Stomach (tissue), 9 donors: ENCODE measurements around the gene STXBP2. TPM values are rescaled to one million over a fixed set of nuclear protein-coding genes. Genes with fewer than 3 reads are reported as not detected.

Experiments
- DNase-seq, 2 donors: peaks; one replicate each; pipeline versions ENCODE4 v3.0.0 to v3.0.0-alpha.2; 2013 to 2019
- H3K27ac ChIP-seq, 5 donors: fragments of 200-600 bp in 4 of 5; sonication (generic) in 4 of 5; one replicate each; pipeline ENCODE4 v1.5.1; 2013 to 2019; ENCODE audit warnings: mild to moderate bottlenecking in 1 of 5, moderate library complexity in 1 of 5
- H3K27me3 ChIP-seq, 3 donors: fragments of 200-600 bp; sonication (generic); one replicate each; pipeline ENCODE4 v1.5.1; 2017 to 2019; ENCODE audit warnings: mixed run types in 1 of 3
- H3K36me3 ChIP-seq, 4 donors: fragments of 200-600 bp; sonication (generic); 1 replicate in 3 of 4; 2 replicates in 1 of 4; pipeline ENCODE4 v1.5.1; 2016 to 2019
- H3K4me1 ChIP-seq, 4 donors: fragments of 200-600 bp; sonication (generic); one replicate each; pipeline ENCODE4 v1.5.1; 2016 to 2019
- H3K4me3 ChIP-seq, 4 donors: fragments of 200-600 bp; sonication (generic) in 3 of 4; one replicate each; pipeline ENCODE4 v1.5.1; 2016 to 2019; ENCODE audit warnings: mild to moderate bottlenecking in 1 of 4
- H3K9me3 ChIP-seq, 4 donors: fragments of 200-600 bp; sonication (generic); one replicate each; pipeline ENCODE4 v1.5.1; 2016 to 2019
- EP300 ChIP-seq: sonication (generic); formaldehyde crosslinking; IDR thresholded peaks from one replicate; pipeline ENCODE4 v1.6.1; 2017; ENCODE audit warnings: antibody characterized with exemption
- POLR2A ChIP-seq, 4 donors: fragments of 450-650 bp; IDR thresholded peaks; one replicate each; pipeline ENCODE4 v1.6.1; 2016; ENCODE audit warnings: antibody characterized with exemption in 4 of 4, control low read depth in 2 of 4, mild to moderate bottlenecking in 1 of 4, moderate library complexity in 1 of 4
- POLR2AphosphoS5 ChIP-seq, 3 donors: sonication (generic); formaldehyde crosslinking; IDR thresholded peaks; one replicate each; pipeline ENCODE4 v1.6.1; 2016; ENCODE audit warnings: antibody characterized with exemption in 3 of 3
- WGBS, 5 donors: extraction: QIAGEN DNeasy Blood & Tissue Kit in 3 of 5; methylation state at CpG; one replicate each; pipeline versions ENCODE4 v1.1.5 to v1.1.7; 2013 to 2018; 5-methylcytosine and 5-hydroxymethylcytosine counted together
- intact Hi-C: fragments of 100-400 bp; cut with DNase I; formaldehyde crosslinking; loops from one replicate; pipeline ENCODE4 v1.15.1; 2023; ENCODE audit warnings: low total_unique reads
- polyA plus RNA-seq, 3 donors: library from polyadenylated mRNA; stranded (reverse); fragments of 200-250 nt; gene quantifications; one replicate each; pipeline ENCODE4 v1.2.3, GENCODE V29; 2013
- total RNA-seq, 5 donors: library from RNA; depleted of rRNA; stranded (reverse); fragments of >200 nt; gene quantifications; one replicate each; pipeline versions ENCODE4 v1.1.0 to v1.2.3, GENCODE V29; 2014 to 2016
- TF ChIP-seq, protein P1 (sequence below), 7 experiments: fragments of 450-650 bp in 4 of 7; fragments of 200-600 bp in 3 of 7; sonication (generic) in 3 of 7; IDR thresholded peaks; one replicate each; pipeline ENCODE4 v1.5.1; 2016 to 2019; ENCODE audit warnings: antibody characterized with exemption in 7 of 7, control low read depth in 2 of 7, mild to moderate bottlenecking in 1 of 7
- donor health status: healthy with polysubstance abuse.
- donor health status: Bipolar disorder and iron deficiency.
- donor health status: healthy.

STXBP2 gene
- total and polyA plus RNA-seq, 8 donors: 46.6 to 734 (median 138) TPM

DNA sequence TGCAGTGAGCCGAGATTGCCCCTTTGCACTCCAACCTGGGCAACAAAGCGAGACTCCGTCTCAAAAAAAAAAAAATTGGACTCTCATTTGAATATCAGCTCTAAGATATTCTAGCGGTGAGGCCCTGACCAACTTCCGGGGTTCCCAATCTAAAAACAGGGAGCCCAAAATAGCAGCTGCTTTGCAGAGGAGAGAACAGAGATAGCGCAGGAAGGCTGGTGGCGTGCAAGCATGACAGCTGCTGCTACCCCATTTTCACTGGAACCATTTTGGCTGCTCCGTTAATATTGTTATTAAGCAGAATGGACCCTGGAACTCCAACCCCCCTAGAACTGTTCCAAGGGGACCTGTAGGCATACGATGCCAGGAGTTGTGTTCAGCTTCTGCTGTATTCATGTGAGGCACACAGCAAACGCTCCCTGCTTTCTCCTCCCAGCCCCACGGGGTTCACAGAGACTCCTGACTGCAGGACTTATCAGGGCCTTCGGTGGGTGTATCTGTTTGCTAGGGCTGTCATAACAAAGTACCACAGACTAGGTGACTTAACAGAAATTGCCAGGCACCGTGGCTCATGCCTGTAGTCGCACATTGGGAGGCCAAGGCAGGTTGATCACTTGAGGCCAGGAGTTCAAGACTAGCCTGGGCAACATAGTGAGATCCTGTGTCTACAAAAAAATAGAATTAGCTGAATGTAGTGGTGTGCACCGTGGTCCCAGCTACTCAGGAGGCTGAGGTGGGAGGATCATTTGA lies 11.5 kb downstream of the STXBP2 start:
- peaks cover 0 to 31% (median 14%) of the 10 kb centered on the region in 4 donors for H3K4me1 ChIP-seq
- no peak for DNase-seq
- TF ChIP-seq POLR2AphosphoS5 (IDR thresholded peaks at IDR 0.05) (no peak), POLR2A (IDR thresholded peaks at IDR 0.05) (no peak), EP300 (no peak)
- TF ChIP-seq, protein P1, sequence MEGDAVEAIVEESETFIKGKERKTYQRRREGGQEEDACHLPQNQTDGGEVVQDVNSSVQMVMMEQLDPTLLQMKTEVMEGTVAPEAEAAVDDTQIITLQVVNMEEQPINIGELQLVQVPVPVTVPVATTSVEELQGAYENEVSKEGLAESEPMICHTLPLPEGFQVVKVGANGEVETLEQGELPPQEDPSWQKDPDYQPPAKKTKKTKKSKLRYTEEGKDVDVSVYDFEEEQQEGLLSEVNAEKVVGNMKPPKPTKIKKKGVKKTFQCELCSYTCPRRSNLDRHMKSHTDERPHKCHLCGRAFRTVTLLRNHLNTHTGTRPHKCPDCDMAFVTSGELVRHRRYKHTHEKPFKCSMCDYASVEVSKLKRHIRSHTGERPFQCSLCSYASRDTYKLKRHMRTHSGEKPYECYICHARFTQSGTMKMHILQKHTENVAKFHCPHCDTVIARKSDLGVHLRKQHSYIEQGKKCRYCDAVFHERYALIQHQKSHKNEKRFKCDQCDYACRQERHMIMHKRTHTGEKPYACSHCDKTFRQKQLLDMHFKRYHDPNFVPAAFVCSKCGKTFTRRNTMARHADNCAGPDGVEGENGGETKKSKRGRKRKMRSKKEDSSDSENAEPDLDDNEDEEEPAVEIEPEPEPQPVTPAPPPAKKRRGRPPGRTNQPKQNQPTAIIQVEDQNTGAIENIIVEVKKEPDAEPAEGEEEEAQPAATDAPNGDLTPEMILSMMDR (IDR thresholded peaks at IDR 0.05): no peak
- H3K9me3 ChIP-seq: no peaks in the 10 kb centered on the region
- H3K36me3 ChIP-seq: peaks cover 0 to 34% (median 30%) of the 10 kb centered on the region in 4 donors
- H3K4me3 ChIP-seq: no peak overlapping the region
- H3K27me3 ChIP-seq: peaks cover 0 to 40% (median 0%) of the 10 kb centered on the region in 3 donors
- H3K27ac ChIP-seq: no peak overlapping the region
- intact Hi-C loops: no loop called here
- 67 to 85% (median 76%) methylated on average over 15 of the region's 15 CpGs for WGBS, 5 donors

DNA sequence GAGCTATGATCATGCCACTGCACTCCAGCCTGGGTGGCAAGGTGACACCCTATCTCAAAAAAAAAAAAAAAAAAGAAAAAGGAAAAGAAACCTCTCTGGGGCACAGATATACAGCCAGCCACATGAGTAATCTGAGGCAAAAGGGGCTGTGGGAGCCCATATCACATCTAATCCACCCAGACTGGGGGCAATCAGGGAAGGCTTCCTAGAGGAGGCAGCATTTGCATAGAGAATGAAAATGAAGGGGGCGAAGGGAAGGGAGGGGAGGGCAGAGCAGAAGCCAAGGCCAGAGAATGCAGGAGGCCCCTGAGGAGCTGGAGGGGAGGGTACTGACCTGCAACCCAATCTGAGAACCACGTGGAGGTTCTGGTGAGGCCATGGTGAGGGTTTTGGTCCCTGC lies 13.2 kb downstream of the STXBP2 start:
- Histone ChIP-seq H3K27ac (no peak overlapping the region), H3K4me3 (no peak overlapping the region), H3K36me3 (peaks cover 0 to 25% (median 22%) of the 10 kb centered on the region in 4 donors), H3K27me3 (peaks cover 0 to 33% (median 0%) of the 10 kb centered on the region in 3 donors), H3K4me1 (peaks cover 0 to 17% (median 14%) of the 10 kb centered on the region in 4 donors), H3K9me3 (no peaks in the 10 kb centered on the region)
- WGBS, 5 donors: 33 to 45% (median 38%) methylated on average over 2 of the region's 2 CpGs
- no peak for TF ChIP-seq POLR2A (IDR thresholded peaks at IDR 0.05)
- no peak for TF ChIP-seq EP300
- TF ChIP-seq, protein P1 (IDR thresholded peaks at IDR 0.05): no peak
- TF ChIP-seq POLR2AphosphoS5 (IDR thresholded peaks at IDR 0.05): no peak
- intact Hi-C loops: loop anchor here (5.0 kb wide), 1 partner anchor 152 kb away; no protein-coding TSS in a partner anchor
- no peak for DNase-seq

DNA sequence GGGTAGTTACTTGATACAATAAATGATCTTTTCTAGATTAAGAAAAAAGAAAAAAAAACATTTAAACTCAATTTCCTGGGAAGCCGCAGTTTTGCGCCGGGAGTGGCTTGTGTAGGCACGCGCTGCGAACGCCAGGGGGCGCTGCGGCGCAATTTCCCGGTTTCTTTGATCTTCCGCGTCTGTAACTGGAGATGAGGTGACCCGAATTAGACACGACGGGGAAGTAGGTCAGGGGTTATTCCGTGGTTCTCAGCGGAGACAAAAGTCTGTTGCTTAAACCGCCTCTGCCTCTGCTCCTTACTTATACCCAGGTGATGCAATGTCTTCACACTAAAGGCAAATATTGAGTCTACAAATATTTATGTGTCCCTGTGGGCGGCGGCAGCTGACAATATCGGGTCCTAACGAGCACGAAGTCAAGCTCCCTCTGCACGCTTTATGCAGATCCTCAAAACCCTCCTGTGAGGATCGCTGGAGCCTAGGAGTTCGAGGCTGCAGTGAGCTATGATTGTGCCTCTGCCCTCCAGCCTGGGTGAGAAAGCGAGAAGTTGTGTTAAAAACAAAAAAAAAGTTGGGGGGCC lies 15.2 kb downstream of the STXBP2 start:
- WGBS, 5 donors: 4 to 5% (median 4%) methylated on average over 28 of the region's 28 CpGs
- peak; percentile 91 to 93 for DNase-seq
- Histone ChIP-seq H3K27me3 (peaks cover 0 to 13% (median 0%) of the 10 kb centered on the region in 3 donors), H3K9me3 (no peaks in the 10 kb centered on the region), H3K4me1 (peaks cover 0 to 17% (median 14%) of the 10 kb centered on the region in 4 donors), H3K4me3 (peak overlapping the region in 2 of 4 donors; percentile 13 to 29), H3K27ac (peak overlapping the region in 4 of 5 donors; percentile 11 to 78 (median 47)), H3K36me3 (peaks cover 0 to 8% (median 6%) of the 10 kb centered on the region in 4 donors)
- TF ChIP-seq EP300 (no peak), POLR2A (IDR thresholded peaks at IDR 0.05) (no peak), POLR2AphosphoS5 (IDR thresholded peaks at IDR 0.05) (peak in 2 of 3 donors; percentile 38 to 47)
- TF ChIP-seq, protein P1 (IDR thresholded peaks at IDR 0.05): peak in 6 of 7 experiments; percentile 63 to 99 (median 98)
- intact Hi-C loops: loop anchor here (5.0 kb wide), 1 partner anchor 150 kb away; no protein-coding TSS in a partner anchor

DNA sequence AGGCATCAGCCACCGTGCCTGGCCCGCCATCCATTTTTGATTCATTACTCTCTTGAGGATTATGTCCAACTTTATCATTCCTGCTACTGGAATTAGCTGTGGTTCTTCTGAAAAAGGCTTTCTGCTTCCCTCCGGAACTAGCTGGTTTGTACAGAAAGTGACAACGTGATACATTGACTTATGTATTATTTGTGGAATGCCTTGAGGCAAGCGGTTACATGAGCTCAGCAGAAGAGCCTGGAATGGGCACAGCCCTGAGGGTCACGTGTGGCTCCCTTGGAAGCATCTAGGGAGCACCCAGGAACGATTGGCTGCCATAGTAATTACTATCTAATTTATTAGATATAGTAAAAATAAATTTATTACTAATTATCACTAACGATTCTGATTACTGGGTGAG lies 17.5 kb downstream of the STXBP2 start:
- no peaks in the 10 kb centered on the region for H3K9me3 ChIP-seq
- WGBS, 5 donors: 49 to 63% (median 57%) methylated on average over 8 of the region's 8 CpGs
- no peak for DNase-seq
- H3K4me1 ChIP-seq: peaks cover 0 to 24% (median 14%) of the 10 kb centered on the region in 4 donors
- H3K27me3 ChIP-seq: peaks cover 0 to 16% (median 0%) of the 10 kb centered on the region in 3 donors
- H3K27ac ChIP-seq: peak overlapping the region in 1 of 5 donors; percentile 35
- intact Hi-C loops: loop anchor here (5.0 kb wide), 1 partner anchor 148 kb away; no protein-coding TSS in a partner anchor
- H3K4me3 ChIP-seq: no peak overlapping the region
- TF ChIP-seq, protein P1 (IDR thresholded peaks at IDR 0.05): no peak
- TF ChIP-seq POLR2AphosphoS5 (IDR thresholded peaks at IDR 0.05) (no peak), EP300 (no peak), POLR2A (IDR thresholded peaks at IDR 0.05) (no peak)
- H3K36me3 ChIP-seq: no peaks in the 10 kb centered on the region
